ENCODE results near the gene RNF138.
"Not testable (repeated sequence)": the region's sequence is repeated elsewhere in the genome, so short reads cannot be mapped to it uniquely, and the experiment has no call there.

The RNF138 gene

GRCh38 chr18:32139835-32140283, 48.2 kb downstream of the RNF138 start:
- H3K36me3 ChIP-seq (ENCODE audit: insufficient read depth, low read length): no peaks in the 10 kb centered on the region
- no peak overlapping the region for H2AFZ ChIP-seq (ENCODE audit: low read length, unreplicated experiment)
- H3K4me3 ChIP-seq (ENCODE audit: low read depth, low read length): no peak overlapping the region
- H3K27me3 ChIP-seq (ENCODE audit: insufficient read depth, low read length): no peaks in the 10 kb centered on the region
- no peaks in the 10 kb centered on the region for H3K79me2 ChIP-seq (ENCODE audit: control insufficient read depth, insufficient read depth, low read length, unreplicated experiment)
- no peak overlapping the region for H3K27ac ChIP-seq (ENCODE audit: low read depth, low read length)
- no peaks in the 10 kb centered on the region for H3K4me1 ChIP-seq (ENCODE audit: control insufficient read depth, insufficient read depth, low read length, unreplicated experiment)

- no peaks in the 10 kb centered on the region for H3K79me2 ChIP-seq (ENCODE audit: control insufficient read depth, insufficient read depth, low read length, unreplicated experiment)
- no peak overlapping the region for H3K4me3 ChIP-seq (ENCODE audit: low read depth, low read length)
- no peak overlapping the region for H3K27ac ChIP-seq (ENCODE audit: low read depth, low read length)
- peaks cover 7% of the 10 kb centered on the region; the same call in 1 of the 2 replicates for H3K27me3 ChIP-seq (ENCODE audit: insufficient read depth, low read length)
- H2AFZ ChIP-seq (ENCODE audit: low read length, unreplicated experiment): no peak overlapping the region
- H3K4me1 ChIP-seq (ENCODE audit: control insufficient read depth, insufficient read depth, low read length, unreplicated experiment): no peaks in the 10 kb centered on the region
- H3K36me3 ChIP-seq (ENCODE audit: insufficient read depth, low read length): no peaks in the 10 kb centered on the region
Observed at GRCh38 chr18:32148185-32148870, 56.7 kb downstream of the RNF138 start.

- no peaks in the 10 kb centered on the region for H3K4me1 ChIP-seq (ENCODE audit: control insufficient read depth, insufficient read depth, low read length, unreplicated experiment)
- no peak overlapping the region for H2AFZ ChIP-seq (ENCODE audit: low read length, unreplicated experiment)
- H3K79me2 ChIP-seq (ENCODE audit: control insufficient read depth, insufficient read depth, low read length, unreplicated experiment): no peaks in the 10 kb centered on the region
- peaks cover 7% of the 10 kb centered on the region; the same call in 1 of the 2 replicates for H3K27me3 ChIP-seq (ENCODE audit: insufficient read depth, low read length)
- no peaks in the 10 kb centered on the region for H3K36me3 ChIP-seq (ENCODE audit: insufficient read depth, low read length)
- no peak overlapping the region for H3K27ac ChIP-seq (ENCODE audit: low read depth, low read length)
- no peak overlapping the region for H3K4me3 ChIP-seq (ENCODE audit: low read depth, low read length)
Observed at GRCh38 chr18:32152705-32153448, 61.2 kb downstream of the RNF138 start.

GRCh38 chr18:32156855-32157254, 65.2 kb downstream of the RNF138 start:
- Histone ChIP-seq H3K4me3 (ENCODE audit: low read depth, low read length) (no peak overlapping the region), H3K79me2 (ENCODE audit: control insufficient read depth, insufficient read depth, low read length, unreplicated experiment) (no peaks in the 10 kb centered on the region), H3K27ac (ENCODE audit: low read depth, low read length) (no peak overlapping the region), H3K4me1 (ENCODE audit: control insufficient read depth, insufficient read depth, low read length, unreplicated experiment) (no peaks in the 10 kb centered on the region), H2AFZ (ENCODE audit: low read length, unreplicated experiment) (no peak overlapping the region), H3K27me3 (ENCODE audit: insufficient read depth, low read length) (peaks cover 5% of the 10 kb centered on the region; the same call in 1 of the 2 replicates), H3K36me3 (ENCODE audit: insufficient read depth, low read length) (no peaks in the 10 kb centered on the region)

GRCh38 chr18:32157580-32157979, 65.9 kb downstream of the RNF138 start:
- Histone ChIP-seq H3K36me3 (ENCODE audit: insufficient read depth, low read length) (no peaks in the 10 kb centered on the region), H3K27ac (ENCODE audit: low read depth, low read length) (no peak overlapping the region), H3K79me2 (ENCODE audit: control insufficient read depth, insufficient read depth, low read length, unreplicated experiment) (no peaks in the 10 kb centered on the region), H2AFZ (ENCODE audit: low read length, unreplicated experiment) (no peak overlapping the region), H3K27me3 (ENCODE audit: insufficient read depth, low read length) (peaks cover 1% of the 10 kb centered on the region; the same call in 1 of the 2 replicates), H3K4me3 (ENCODE audit: low read depth, low read length) (no peak overlapping the region), H3K4me1 (ENCODE audit: control insufficient read depth, insufficient read depth, low read length, unreplicated experiment) (no peaks in the 10 kb centered on the region)

GRCh38 chr18:32158108-32158624, 66.5 kb downstream of the RNF138 start:
- H3K27me3 ChIP-seq (ENCODE audit: insufficient read depth, low read length): peaks cover 4% of the 10 kb centered on the region; the same call in 1 of the 2 replicates
- peak overlapping the region; percentile 66 for H3K4me3 ChIP-seq (ENCODE audit: low read depth, low read length)
- no peak overlapping the region for H3K27ac ChIP-seq (ENCODE audit: low read depth, low read length)
- no peaks in the 10 kb centered on the region for H3K4me1 ChIP-seq (ENCODE audit: control insufficient read depth, insufficient read depth, low read length, unreplicated experiment)
- no peak overlapping the region for H2AFZ ChIP-seq (ENCODE audit: low read length, unreplicated experiment)
- no peaks in the 10 kb centered on the region for H3K36me3 ChIP-seq (ENCODE audit: insufficient read depth, low read length)
- no peaks in the 10 kb centered on the region for H3K79me2 ChIP-seq (ENCODE audit: control insufficient read depth, insufficient read depth, low read length, unreplicated experiment)

- H2AFZ ChIP-seq (ENCODE audit: low read length, unreplicated experiment); H3K79me2 ChIP-seq (ENCODE audit: control insufficient read depth, insufficient read depth, low read length, unreplicated experiment); H3K27me3 ChIP-seq (ENCODE audit: insufficient read depth, low read length); H3K4me3 ChIP-seq (ENCODE audit: low read depth, low read length); H3K4me1 ChIP-seq (ENCODE audit: control insufficient read depth, insufficient read depth, low read length, unreplicated experiment); H3K36me3 ChIP-seq (ENCODE audit: insufficient read depth, low read length); H3K27ac ChIP-seq (ENCODE audit: low read depth, low read length): not testable (repeated sequence)
Observed at GRCh38 chr18:32158631-32159030, 67.0 kb downstream of the RNF138 start.

- Histone ChIP-seq H3K4me3 (ENCODE audit: low read depth, low read length) (no peak overlapping the region), H3K79me2 (ENCODE audit: control insufficient read depth, insufficient read depth, low read length, unreplicated experiment) (no peaks in the 10 kb centered on the region), H3K27ac (ENCODE audit: low read depth, low read length) (no peak overlapping the region), H2AFZ (ENCODE audit: low read length, unreplicated experiment) (no peak overlapping the region), H3K36me3 (ENCODE audit: insufficient read depth, low read length) (no peaks in the 10 kb centered on the region), H3K27me3 (ENCODE audit: insufficient read depth, low read length) (peaks cover 19% of the 10 kb centered on the region), H3K4me1 (ENCODE audit: control insufficient read depth, insufficient read depth, low read length, unreplicated experiment) (no peaks in the 10 kb centered on the region)
Observed at GRCh38 chr18:32160547-32160946, 68.9 kb downstream of the RNF138 start.

GRCh38 chr18:32167980-32168730, 76.5 kb downstream of the RNF138 start:
- Histone ChIP-seq H3K27me3 (ENCODE audit: insufficient read depth, low read length) (peaks cover 24% of the 10 kb centered on the region), H3K36me3 (ENCODE audit: insufficient read depth, low read length) (no peaks in the 10 kb centered on the region), H3K4me1 (ENCODE audit: control insufficient read depth, insufficient read depth, low read length, unreplicated experiment) (no peaks in the 10 kb centered on the region), H3K27ac (ENCODE audit: low read depth, low read length) (no peak overlapping the region), H3K4me3 (ENCODE audit: low read depth, low read length) (no peak overlapping the region), H2AFZ (ENCODE audit: low read length, unreplicated experiment) (no peak overlapping the region), H3K79me2 (ENCODE audit: control insufficient read depth, insufficient read depth, low read length, unreplicated experiment) (no peaks in the 10 kb centered on the region)

- Histone ChIP-seq H2AFZ (ENCODE audit: low read length, unreplicated experiment) (no peak overlapping the region), H3K4me3 (ENCODE audit: low read depth, low read length) (no peak overlapping the region), H3K36me3 (ENCODE audit: insufficient read depth, low read length) (no peaks in the 10 kb centered on the region), H3K27ac (ENCODE audit: low read depth, low read length) (no peak overlapping the region), H3K4me1 (ENCODE audit: control insufficient read depth, insufficient read depth, low read length, unreplicated experiment) (no peaks in the 10 kb centered on the region), H3K27me3 (ENCODE audit: insufficient read depth, low read length) (peaks cover 11% of the 10 kb centered on the region; the same call in 1 of the 2 replicates), H3K79me2 (ENCODE audit: control insufficient read depth, insufficient read depth, low read length, unreplicated experiment) (no peaks in the 10 kb centered on the region)
Observed at GRCh38 chr18:32173654-32174053, 82.0 kb downstream of the RNF138 start.

Data from ACC112 (cell line).